SK-N-SH (cell line): ENCODE results near the gene SNRK. TPM values are rescaled to one million over a fixed set of nuclear protein-coding genes. Genes with fewer than 3 reads are reported as not detected.
A peak's percentile ranks its signal among the peaks of the same experiment; 100 is the strongest.

Experiments used
- CTCF ChIA-PET: fragments of 300-600, 350-600 bp; formaldehyde crosslinking; extraction: SDS; loops from one replicate; lab custom pipeline; 2021; lab: Yijun Ruan, JAX
- POLR2A ChIA-PET: fragments of 350-600 bp; sonication (Branson Sonifier 250); formaldehyde crosslinking; extraction: SDS; loops from one replicate; lab custom pipeline; 2020; ENCODE audit warnings: antibody characterized with exemption, inconsistent platforms; lab: Yijun Ruan, JAX
- DNase-seq: peaks from one replicate; pipeline ENCODE4 v3.0.0; 2012
- H2AFZ ChIP-seq: fragments of 200-600 bp; sonication (generic); 2 replicates; pipeline ENCODE4 v1.8.1; 2016; ENCODE audit warnings: antibody characterized with exemption, mild to moderate bottlenecking, low read depth
- H3F3A ChIP-seq: fragments of 200-600 bp; sonication (generic); replicated peaks from 2 replicates; pipeline ENCODE3; 2016; ENCODE audit warnings: antibody characterized with exemption, mild to moderate bottlenecking; ENCODE audit not compliant: insufficient read depth
- H3K27ac ChIP-seq, 2 experiments: fragments of 200-500 bp in 1 of 2; fragments of 200-600 bp in 1 of 2; sonication (Bioruptor generic) in 1 of 2; sonication (generic), shearing (Covaris generic) in 1 of 2; 2 replicates each; pipeline versions ENCODE4 v1.5.1 to v1.6.1; 2014 to 2016; ENCODE audit warnings: low read depth in 2 of 2, inconsistent platforms in 1 of 2, low read length in 1 of 2, mild to moderate bottlenecking in 1 of 2, mixed read lengths in 1 of 2
- H3K27me3 ChIP-seq: fragments of 200-600 bp; sonication (generic), shearing (Covaris generic); 2 replicates; pipeline ENCODE4 v1.6.1; 2016; ENCODE audit warnings: mixed run types; ENCODE audit not compliant: insufficient read depth
- H3K36me3 ChIP-seq, 2 experiments: fragments of 200-500 bp in 1 of 2; fragments of 200-600 bp in 1 of 2; sonication (Bioruptor generic) in 1 of 2; sonication (generic) in 1 of 2; replicated peaks in 1 of 2; 2 replicates each; pipeline versions ENCODE3 to v1.5.1; 2014 to 2016; ENCODE audit warnings: low read length in 1 of 2, mild to moderate bottlenecking in 1 of 2; ENCODE audit not compliant: insufficient read depth in 2 of 2, control insufficient read depth in 1 of 2
- H3K4me1 ChIP-seq, 2 experiments: fragments of 200-500 bp in 1 of 2; fragments of 200-600 bp in 1 of 2; sonication (Bioruptor generic) in 1 of 2; sonication (generic), shearing (Covaris generic) in 1 of 2; 2 replicates each; pipeline versions ENCODE4 v1.5.1 to v1.6.1; 2014 to 2016; ENCODE audit warnings: low read depth in 1 of 2, low read length in 1 of 2, mixed run types in 1 of 2; ENCODE audit not compliant: insufficient read depth in 2 of 2, control insufficient read depth in 1 of 2
- H3K4me2 ChIP-seq: fragments of 200-600 bp; sonication (generic), shearing (Covaris generic); 2 replicates; pipeline ENCODE4 v1.6.1; 2017; ENCODE audit warnings: mixed run types
- H3K4me3 ChIP-seq, 2 experiments: fragments of 200-500 bp in 1 of 2; fragments of 200-600 bp in 1 of 2; sonication (Bioruptor generic) in 1 of 2; sonication (generic), shearing (Covaris generic) in 1 of 2; 2 replicates each; pipeline versions ENCODE4 v1.5.1 to v1.8.1; 2014 to 2016; ENCODE audit warnings: low read depth in 2 of 2, inconsistent platforms in 1 of 2, low read length in 1 of 2, mild to moderate bottlenecking in 1 of 2, mixed read lengths in 1 of 2, moderate library complexity in 1 of 2
- H3K79me2 ChIP-seq: fragments of 200-600 bp; sonication (generic); 2 replicates; pipeline ENCODE4 v1.8.1; 2017; ENCODE audit warnings: mild to moderate bottlenecking; ENCODE audit not compliant: insufficient read depth
- H3K9ac ChIP-seq: fragments of 200-600 bp; sonication (generic); 2 replicates; pipeline ENCODE4 v1.6.1; 2017; ENCODE audit warnings: mixed run types
- H3K9me2 ChIP-seq: fragments of 200-600 bp; sonication (generic); 2 replicates; pipeline ENCODE4 v1.6.1; 2017; ENCODE audit warnings: mixed run types
- H3K9me3 ChIP-seq: fragments of 200-600 bp; sonication (generic); 2 replicates; pipeline ENCODE4 v1.6.1; 2017; ENCODE audit warnings: mixed run types, mild to moderate bottlenecking, moderate library complexity
- H4K20me1 ChIP-seq: fragments of 200-600 bp; sonication (generic); 2 replicates; pipeline ENCODE4 v1.6.1; 2017; ENCODE audit warnings: mild to moderate bottlenecking, mixed run types; ENCODE audit not compliant: insufficient read depth
- CTCF ChIP-seq: fragments of 200-600 bp; sonication (generic); IDR thresholded peaks from 2 replicates; pipeline ENCODE4 v1.6.1; 2017; ENCODE audit warnings: antibody characterized with exemption, mild to moderate bottlenecking, moderate library complexity
- ELF1 ChIP-seq: IDR thresholded peaks from 2 replicates; pipeline ENCODE4 v1.4.0; 2012
- EP300 ChIP-seq, 2 experiments: IDR thresholded peaks; 2 replicates each; pipeline versions ENCODE4 v1.4.0 to v1.6.1; 2012; ENCODE audit warnings: borderline replicate concordance in 1 of 2, low read depth in 1 of 2, low read length in 1 of 2
- FOSL2 ChIP-seq: IDR thresholded peaks from 2 replicates; pipeline ENCODE4 v1.4.0; 2012; ENCODE audit warnings: low read depth, mild to moderate bottlenecking, moderate library complexity, borderline replicate concordance
- IRF3 ChIP-seq: fragments of 150-350 bp; IDR thresholded peaks from 2 replicates; pipeline ENCODE4 v1.6.1; 2016; ENCODE audit warnings: mild to moderate bottlenecking, low read depth, low read length
- JUND ChIP-seq: IDR thresholded peaks from 2 replicates; pipeline ENCODE4 v1.4.0; 2012
- MEF2A ChIP-seq: IDR thresholded peaks from 2 replicates; pipeline ENCODE4 v1.4.0; 2012; ENCODE audit warnings: low read depth, borderline replicate concordance
- NFIC ChIP-seq: IDR thresholded peaks from 2 replicates; pipeline ENCODE4 v1.4.0; 2012; ENCODE audit warnings: borderline replicate concordance
- RAD21 ChIP-seq: IDR thresholded peaks from 2 replicates; pipeline ENCODE4 v1.6.1; 2012; ENCODE audit warnings: mild to moderate bottlenecking, low read length
- REST ChIP-seq: IDR thresholded peaks from 2 replicates; pipeline ENCODE4 v1.6.1; 2012; ENCODE audit warnings: mild to moderate bottlenecking, low read depth, low read length, moderate library complexity
- RFX5 ChIP-seq: IDR thresholded peaks from 2 replicates; pipeline ENCODE4 v1.6.1; 2012; ENCODE audit warnings: mild to moderate bottlenecking, improper control_type of control experiment, low read length
- SIN3A ChIP-seq: IDR thresholded peaks from 2 replicates; pipeline ENCODE4 v1.6.1; 2012; ENCODE audit warnings: low read depth, mild to moderate bottlenecking, low read length, moderate library complexity, borderline replicate concordance
- TAF1 ChIP-seq: IDR thresholded peaks from 2 replicates; pipeline ENCODE4 v1.6.1; 2012; ENCODE audit warnings: low read depth, mild to moderate bottlenecking, low read length, moderate library complexity, borderline replicate concordance
- TCF12 ChIP-seq: IDR thresholded peaks from 2 replicates; pipeline ENCODE4 v1.4.0; 2012
- USF2 ChIP-seq: fragments of 150-350 bp; IDR thresholded peaks from 2 replicates; pipeline ENCODE4 v1.6.1; 2017; ENCODE audit warnings: antibody characterized with exemption, low read length, low read depth, borderline replicate concordance
- YY1 ChIP-seq: IDR thresholded peaks from 2 replicates; pipeline ENCODE4 v1.4.0; 2012; ENCODE audit warnings: low read depth, mild to moderate bottlenecking
- WGBS: methylation state at CpG from one replicate; pipeline ENCODE4 v1.1.6; 2017; ENCODE audit warnings: low lambda C conversion rate; 5-methylcytosine and 5-hydroxymethylcytosine counted together
- polyA plus RNA-seq, 3 experiments: library from polyadenylated mRNA; depleted of rRNA; stranded (reverse); fragments of >200 nt; gene quantifications; 2 replicates each; pipeline ENCODE4 v1.2.3, GENCODE V29; 2012

Gene SNRK
- polyA plus RNA-seq, 1 of the 3 experiments (the other 2 are of a cell fraction) = 3.6 TPM

- TF ChIP-seq CTCF (peak; percentile 33; the same call in 1 of the 2 replicates), RFX5 (no peak), YY1 (no peak), RAD21 (peak; percentile 26; the same call in 1 of the 2 replicates), IRF3 (no peak), TAF1 (peak; percentile 57; the same call in 1 of the 2 replicates), NFIC (no peak), EP300 (IDR thresholded peaks at IDR 0.05; ENCODE audit: borderline replicate concordance in 1 of 2, low read depth in 1 of 2, low read length in 1 of 2) (0 out of 4 replicates have a peak, but pooled peaks of 1 of the 2 experiments have one; percentile 24), SIN3A (peak; percentile 13; the same call in 1 of the 2 replicates), USF2 (no peak), JUND (no peak), MEF2A (no peak)
- TF ChIP-seq, all 33 proteins: peak for 9
Measured at GRCh38 chr3:43286115-43286840, at the start of gene SNRK (continued).

- DNase-seq = no peak
- no peak overlapping the region for H3K27ac ChIP-seq
- H2AFZ ChIP-seq = no peak overlapping the region
- H3F3A ChIP-seq = no peaks in the 10 kb centered on the region
- no peaks in the 10 kb centered on the region for H3K27me3 ChIP-seq
- POLR2A ChIA-PET = no interaction called here
- H4K20me1 ChIP-seq = no peaks in the 10 kb centered on the region
- H3K4me2 ChIP-seq = no peak overlapping the region
- WGBS = 55% methylated on average over 4 of the region's 4 CpGs
- H3K9me2 ChIP-seq = no peaks in the 10 kb centered on the region
- H3K4me3 ChIP-seq = no peak overlapping the region
- no peaks in the 10 kb centered on the region for H3K4me1 ChIP-seq
- no peak overlapping the region for H3K9ac ChIP-seq
- no peaks in the 10 kb centered on the region for H3K36me3 ChIP-seq
- CTCF ChIA-PET = interaction anchor here (1.2 kb wide), 1 partner anchor 15 kb away, joined by 3 read pairs; no protein-coding TSS in a partner anchor
- H3K79me2 ChIP-seq = no peaks in the 10 kb centered on the region
- H3K9me3 ChIP-seq = no peaks in the 10 kb centered on the region; the same call in 1 of the 2 replicates
- TF ChIP-seq REST (no peak), FOSL2 (no peak), IRF3 (no peak), JUND (no peak), TCF12 (no peak), YY1 (no peak), ELF1 (no peak), SIN3A (no peak)
Measured at GRCh38 chr3:43238801-43239200, 47.5 kb upstream of the SNRK start.
